Fibroblast of lung (primary cell): ENCODE data around the gene PKNOX2. TPM values are rescaled to one million over a fixed set of nuclear protein-coding genes. Genes with fewer than 3 reads are reported as not detected.

ENCODE experiments used
- DNase-seq, 2 donors: peaks; one replicate each; pipeline versions ENCODE4 v3.0.0 to v3.0.0-alpha.2; 2010; ENCODE audit warnings: low read depth in 2 of 2
- H2AFZ ChIP-seq: 2 replicates; pipeline ENCODE4 v1.5.1; 2012; ENCODE audit warnings: low read length, control low read depth, inconsistent platforms
- H3K27ac ChIP-seq: 2 replicates; pipeline ENCODE4 v1.5.1; 2011; ENCODE audit warnings: low read length, control low read depth; ENCODE audit not compliant: insufficient read depth
- H3K27me3 ChIP-seq: 2 replicates; pipeline ENCODE4 v1.5.1; 2011; ENCODE audit warnings: mild to moderate bottlenecking, low read length; ENCODE audit not compliant: control insufficient read depth, insufficient read depth
- H3K36me3 ChIP-seq: 2 replicates; pipeline ENCODE4 v1.5.1; 2011; ENCODE audit warnings: low read length; ENCODE audit not compliant: control insufficient read depth, insufficient read depth
- H3K4me1 ChIP-seq: 2 replicates; pipeline ENCODE4 v1.5.1; 2011; ENCODE audit warnings: low read length; ENCODE audit not compliant: control insufficient read depth, insufficient read depth; ENCODE audit errors: extremely low read depth
- H3K4me2 ChIP-seq: 2 replicates; pipeline ENCODE4 v1.5.1; 2011; ENCODE audit warnings: low read length, control low read depth; ENCODE audit not compliant: insufficient read depth; ENCODE audit errors: extremely low read depth
- H3K4me3 ChIP-seq, 4 experiments: fragments of 200-600 bp in 1 of 4; sonication (generic) in 1 of 4; replicated peaks in 1 of 4; 2 replicates each; pipeline ENCODE4 v1.5.1; 2011 to 2016; ENCODE audit warnings: low read length in 4 of 4, low read depth in 3 of 4, mild to moderate bottlenecking in 3 of 4, control low read depth in 2 of 4, inconsistent platforms in 1 of 4, mixed read lengths in 1 of 4; ENCODE audit not compliant: insufficient read depth in 1 of 4; ENCODE audit errors: control extremely low read depth in 1 of 4
- H3K79me2 ChIP-seq: 2 replicates; pipeline ENCODE4 v1.5.1; 2012; ENCODE audit warnings: mild to moderate bottlenecking, low read length, inconsistent platforms; ENCODE audit not compliant: control insufficient read depth, insufficient read depth
- H3K9ac ChIP-seq: 2 replicates; pipeline ENCODE4 v1.5.1; 2011; ENCODE audit warnings: mild to moderate bottlenecking, low read length, control low read depth; ENCODE audit not compliant: insufficient read depth
- H3K9me3 ChIP-seq: 2 replicates; pipeline ENCODE4 v1.5.1; 2012; ENCODE audit warnings: low read depth, low read length; ENCODE audit not compliant: control insufficient read depth, insufficient read depth
- H4K20me1 ChIP-seq: 2 replicates; pipeline ENCODE4 v1.5.1; 2011; ENCODE audit warnings: low read length; ENCODE audit not compliant: control insufficient read depth, insufficient read depth; ENCODE audit errors: extremely low read depth
- EZH2 ChIP-seq: IDR thresholded peaks from 2 replicates; pipeline ENCODE4 v1.5.1; 2012; ENCODE audit warnings: low read length, control low read depth, mild to moderate bottlenecking; ENCODE audit errors: missing control alignments
- polyA plus RNA-seq, 2 donors: library from polyadenylated mRNA; depleted of rRNA in 1 of 2; stranded (reverse) in 1 of 2; unstranded in 1 of 2; fragments of >200 nt; gene quantifications; 2 replicates each; pipeline ENCODE4 v1.2.1, GENCODE V29; 2011 to 2012; ENCODE audit warnings: missing spikeins in 1 of 2
- total RNA-seq: library from RNA; depleted of rRNA; stranded (reverse); fragments of >200 nt; gene quantifications from 2 replicates; pipeline ENCODE4 v1.2.1, GENCODE V29; 2014
- TF ChIP-seq, protein P1 (sequence below), 2 donors: IDR thresholded peaks in 1 of 2; conservative IDR thresholded peaks in 1 of 2; 1 replicate in 1 of 2; 2 replicates in 1 of 2; pipeline ENCODE4 v1.5.1; 2011 to 2012; ENCODE audit warnings: low read length in 2 of 2, control low read depth in 1 of 2, inconsistent platforms in 1 of 2, low read depth in 1 of 2, mild to moderate bottlenecking in 1 of 2

The PKNOX2 gene
- total and polyA plus RNA-seq, 2 donors (not counting 1 experiment from before 2014, with no cell fraction given), result 0.33 to 2.2 TPM

DNA sequence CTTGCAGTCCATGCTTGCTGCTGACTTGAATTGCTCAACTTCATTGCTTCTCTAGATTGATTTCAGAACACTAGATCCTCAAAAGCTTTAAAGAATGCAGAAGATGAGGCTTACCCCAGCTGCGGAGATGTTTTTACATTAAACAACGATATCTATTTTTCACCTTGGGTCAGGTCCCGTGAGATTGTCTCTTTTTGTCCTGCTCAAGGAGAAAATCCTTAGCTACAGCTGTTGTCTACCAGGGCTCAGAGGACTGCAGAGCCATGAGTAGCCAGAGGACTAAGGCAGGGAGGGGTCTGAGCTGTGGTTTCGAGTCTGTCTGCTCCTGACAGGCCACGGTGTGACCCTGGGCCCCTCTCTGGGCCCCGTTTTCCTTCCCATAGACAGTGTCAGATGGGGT is 51.4 kb downstream of the PKNOX2 start:
- H3K4me1 ChIP-seq, result peaks cover 3% of the 10 kb centered on the region
- TF ChIP-seq, protein P1, sequence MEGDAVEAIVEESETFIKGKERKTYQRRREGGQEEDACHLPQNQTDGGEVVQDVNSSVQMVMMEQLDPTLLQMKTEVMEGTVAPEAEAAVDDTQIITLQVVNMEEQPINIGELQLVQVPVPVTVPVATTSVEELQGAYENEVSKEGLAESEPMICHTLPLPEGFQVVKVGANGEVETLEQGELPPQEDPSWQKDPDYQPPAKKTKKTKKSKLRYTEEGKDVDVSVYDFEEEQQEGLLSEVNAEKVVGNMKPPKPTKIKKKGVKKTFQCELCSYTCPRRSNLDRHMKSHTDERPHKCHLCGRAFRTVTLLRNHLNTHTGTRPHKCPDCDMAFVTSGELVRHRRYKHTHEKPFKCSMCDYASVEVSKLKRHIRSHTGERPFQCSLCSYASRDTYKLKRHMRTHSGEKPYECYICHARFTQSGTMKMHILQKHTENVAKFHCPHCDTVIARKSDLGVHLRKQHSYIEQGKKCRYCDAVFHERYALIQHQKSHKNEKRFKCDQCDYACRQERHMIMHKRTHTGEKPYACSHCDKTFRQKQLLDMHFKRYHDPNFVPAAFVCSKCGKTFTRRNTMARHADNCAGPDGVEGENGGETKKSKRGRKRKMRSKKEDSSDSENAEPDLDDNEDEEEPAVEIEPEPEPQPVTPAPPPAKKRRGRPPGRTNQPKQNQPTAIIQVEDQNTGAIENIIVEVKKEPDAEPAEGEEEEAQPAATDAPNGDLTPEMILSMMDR (conservative IDR thresholded peaks at IDR 0.05 in 1 of 2, IDR thresholded peaks at IDR 0.05 in 1 of 2; ENCODE audit: low read depth in 1 of 2, low read length in 2 of 2), result no peak
- TF ChIP-seq EZH2, result no peak
- peaks cover 13% of the 10 kb centered on the region for H3K27me3 ChIP-seq
- no peak overlapping the region for H2AFZ ChIP-seq
- H3K79me2 ChIP-seq, result no peaks in the 10 kb centered on the region
- H3K27ac ChIP-seq, result no peak overlapping the region
- no peak overlapping the region for H3K4me2 ChIP-seq
- H3K4me3 ChIP-seq, result no peak overlapping the region
- no peak for DNase-seq
- no peaks in the 10 kb centered on the region for H3K36me3 ChIP-seq
- H3K9me3 ChIP-seq, result no peaks in the 10 kb centered on the region
- H3K9ac ChIP-seq, result no peak overlapping the region
- no peaks in the 10 kb centered on the region for H4K20me1 ChIP-seq

GRCh38 chr11:125218336-125218735 is 53.8 kb downstream of the PKNOX2 start:
- no peak overlapping the region for H2AFZ ChIP-seq
- no peaks in the 10 kb centered on the region for H3K36me3 ChIP-seq
- TF ChIP-seq, protein P1 (conservative IDR thresholded peaks at IDR 0.05 in 1 of 2, IDR thresholded peaks at IDR 0.05 in 1 of 2; ENCODE audit: low read depth in 1 of 2, low read length in 2 of 2), result no peak
- H3K4me2 ChIP-seq, result no peak overlapping the region
- no peak overlapping the region for H3K4me3 ChIP-seq
- no peak overlapping the region for H3K9ac ChIP-seq
- no peaks in the 10 kb centered on the region for H4K20me1 ChIP-seq
- no peak for DNase-seq
- no peak overlapping the region for H3K27ac ChIP-seq
- H3K9me3 ChIP-seq, result no peaks in the 10 kb centered on the region
- H3K79me2 ChIP-seq, result no peaks in the 10 kb centered on the region
- H3K27me3 ChIP-seq, result peaks cover 10% of the 10 kb centered on the region
- no peaks in the 10 kb centered on the region for H3K4me1 ChIP-seq

DNA sequence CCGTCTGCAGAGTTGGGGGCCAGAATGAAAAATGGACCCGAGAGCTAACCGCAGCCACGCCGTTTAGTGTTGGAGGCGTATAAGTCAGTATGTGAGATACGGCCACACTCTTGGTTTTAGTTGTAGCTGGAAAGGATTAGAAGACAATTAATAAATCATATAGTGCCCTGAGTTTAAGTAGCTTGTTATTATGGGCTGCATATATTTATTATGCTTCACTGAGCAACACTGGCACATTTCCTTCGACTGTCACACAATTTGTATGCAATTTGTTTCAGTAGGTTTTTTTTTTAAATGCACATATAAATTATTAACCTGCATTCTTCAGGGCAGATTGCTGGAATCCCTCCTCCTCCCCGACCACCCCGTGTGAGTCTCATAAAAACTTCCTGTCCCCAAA is 56.9 kb downstream of the PKNOX2 start:
- H4K20me1 ChIP-seq, result no peaks in the 10 kb centered on the region
- H3K79me2 ChIP-seq, result no peaks in the 10 kb centered on the region
- no peaks in the 10 kb centered on the region for H3K9me3 ChIP-seq
- H3K4me1 ChIP-seq, result no peaks in the 10 kb centered on the region
- H3K4me3 ChIP-seq, result no peak overlapping the region
- no peak overlapping the region for H3K27ac ChIP-seq
- H2AFZ ChIP-seq, result no peak overlapping the region
- H3K27me3 ChIP-seq, result peaks cover 2% of the 10 kb centered on the region
- no peaks in the 10 kb centered on the region for H3K36me3 ChIP-seq
- no peak for TF ChIP-seq EZH2
- TF ChIP-seq, protein P1 (conservative IDR thresholded peaks at IDR 0.05 in 1 of 2, IDR thresholded peaks at IDR 0.05 in 1 of 2; ENCODE audit: low read depth in 1 of 2, low read length in 2 of 2), result no peak
- DNase-seq, result no peak
- H3K4me2 ChIP-seq, result no peak overlapping the region
- no peak overlapping the region for H3K9ac ChIP-seq
